ENCODE measurements around the gene PDZD7. TPM values are rescaled to one million over a fixed set of nuclear protein-coding genes. Genes with fewer than 3 reads are reported as not detected.

The PDZD7 gene
- total and polyA plus RNA-seq, 2 of the 8 experiments (the other 6 are each of a cell fraction or from before 2014, with no cell fraction given): 0.88 to 1.6 TPM

GRCh38 chr10:100972904-100973535 is 57.9 kb downstream of the PDZD7 start:
- Histone ChIP-seq H3K23ac (ENCODE audit: insufficient read length) (no peak overlapping the region), H3K4me3 (ENCODE audit: extremely low read depth in 1 of 4, insufficient read depth in 2 of 4, low read depth in 3 of 4, low read length in 4 of 4) (no peak overlapping the region), H3K14ac (ENCODE audit: insufficient read length) (no peak overlapping the region), H3K56ac (replicated peaks; ENCODE audit: insufficient read length, low read depth, low read length) (no peak overlapping the region), H3K4me1 (replicated peaks in 1 of 4; ENCODE audit: control insufficient read depth in 3 of 4, insufficient read depth in 4 of 4, low read length in 3 of 4) (peaks cover 7 to 19% (median 10%) of the 10 kb centered on the region in 4 experiments), H3K79me2 (ENCODE audit: control insufficient read depth in 1 of 2, insufficient read depth in 2 of 2, low read length in 2 of 2) (no peaks in the 10 kb centered on the region), H3K23me2 (ENCODE audit: low read depth, low read length) (peaks cover 9% of the 10 kb centered on the region), H3K4me2 (ENCODE audit: insufficient read depth in 1 of 2, low read depth in 2 of 2, low read length in 2 of 2) (no peak overlapping the region), H3K9ac (replicated peaks in 1 of 4; ENCODE audit: extremely low read depth in 1 of 4, low read depth in 3 of 4, low read length in 3 of 4) (no peak overlapping the region), H4K8ac (ENCODE audit: extremely low read depth, insufficient read depth, low read length) (no peak overlapping the region), H2BK12ac (ENCODE audit: low read depth, low read length) (no peak overlapping the region), H2AFZ (ENCODE audit: low read length) (no peak overlapping the region), H3K9me3 (ENCODE audit: insufficient read depth in 2 of 2, low read depth in 1 of 2, low read length in 1 of 2) (no peaks in the 10 kb centered on the region), H3K79me1 (ENCODE audit: low read depth, low read length) (no peaks in the 10 kb centered on the region), H4K91ac (replicated peaks; ENCODE audit: insufficient read length, low read length) (no peak overlapping the region), H3K27ac (ENCODE audit: low read depth, low read length) (no peak overlapping the region), H3K36me3 (ENCODE audit: control insufficient read depth in 2 of 4, insufficient read depth in 4 of 4, low read length in 3 of 4) (no peaks in the 10 kb centered on the region), H3K4ac (replicated peaks; ENCODE audit: insufficient read length, low read depth, low read length) (no peak overlapping the region), H3K18ac (ENCODE audit: extremely low read depth, low read length) (no peak overlapping the region), H2BK20ac (ENCODE audit: low read length) (no peak overlapping the region), H2BK120ac (replicated peaks; ENCODE audit: low read depth, low read length) (no peak overlapping the region), H2BK15ac (ENCODE audit: low read length) (no peak overlapping the region), H3K27me3 (replicated peaks in 1 of 4; ENCODE audit: control insufficient read depth in 3 of 4, extremely low read depth in 1 of 4, insufficient read depth in 3 of 4, low read length in 3 of 4) (peaks cover 0 to 3% (median 1%) of the 10 kb centered on the region in 4 experiments; a peak in 1 of 7 replicates), H2AK5ac (ENCODE audit: low read depth, low read length) (no peak overlapping the region), H4K20me1 (replicated peaks in 1 of 2; ENCODE audit: control insufficient read depth in 1 of 2, insufficient read depth in 2 of 2, low read length in 2 of 2) (peaks cover 0 to 11% of the 10 kb centered on the region in 2 experiments), H2BK5ac (ENCODE audit: low read depth, low read length) (no peak overlapping the region), H4K5ac (ENCODE audit: insufficient read length, low read depth, low read length) (no peak overlapping the region)
- no peak for FAIRE-seq
- ChIA-PET POLR2A (ENCODE audit: partially characterized antibody) (interaction anchor here (0.6 to 2.9 kb wide), 3 partner anchors 12 to 583 kb away, joined by 4 to 10 read pairs (median 6); no protein-coding TSS in a partner anchor), CTCF (ENCODE audit: partially characterized antibody) (interaction anchor here (0.6 to 3.0 kb wide), 8 partner anchors 9 to 357 kb away, joined by 3 to 15 read pairs (median 4); no protein-coding TSS in a partner anchor)
- 89% methylated on average over 6 of the region's 6 CpGs; no CpG with 5 or more reads in 1 of the 2 experiments for WGBS, 2 experiments (ENCODE audit: extremely low coverage in 1 of 2, insufficient coverage in 1 of 2, insufficient read length in 1 of 2, insufficient replicate concordance in 2 of 2, low coverage in 1 of 2, low lambda C conversion rate in 2 of 2, missing lambda C conversion rate in 1 of 2)
- TF ChIP-seq BCL11A (IDR thresholded peaks at IDR 0.05; ENCODE audit: low read depth in 2 of 2, low read length in 2 of 2): no peak
- TF ChIP-seq JUN (IDR thresholded peaks at IDR 0.05; ENCODE audit: low read depth, low read length): no peak
- no peak for TF ChIP-seq KDM1A (IDR thresholded peaks at IDR 0.05; ENCODE audit: borderline replicate concordance, low read length)
- TF ChIP-seq CBX5 (IDR thresholded peaks at IDR 0.05; ENCODE audit: low read depth, low read length): no peak
- DNase-seq (ENCODE audit: low read depth in 1 of 2, low spot score in 2 of 2): no peak

Data from H1 (cell line).